ENCODE data around the gene PANX1.

DNA sequence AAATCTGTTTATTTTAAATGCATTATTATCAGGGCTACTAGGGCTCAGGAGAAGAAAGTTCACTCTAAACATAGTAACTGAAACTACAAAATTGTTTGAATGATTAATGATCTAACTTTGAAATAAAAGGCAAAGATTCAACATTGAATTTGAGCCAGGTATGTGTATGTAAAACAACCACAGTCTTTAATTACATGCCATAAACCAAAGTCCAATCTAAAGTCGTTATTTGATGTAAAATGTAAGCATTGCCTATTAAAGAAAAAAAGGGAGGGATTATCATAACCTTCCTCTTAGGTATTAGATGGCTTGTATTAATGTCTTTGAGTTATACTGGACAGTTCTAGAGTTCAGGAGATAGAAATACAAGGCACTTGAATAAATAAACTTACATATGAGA is 25.2 kb upstream of the PANX1 start:
- TF ChIP-seq, protein P1, sequence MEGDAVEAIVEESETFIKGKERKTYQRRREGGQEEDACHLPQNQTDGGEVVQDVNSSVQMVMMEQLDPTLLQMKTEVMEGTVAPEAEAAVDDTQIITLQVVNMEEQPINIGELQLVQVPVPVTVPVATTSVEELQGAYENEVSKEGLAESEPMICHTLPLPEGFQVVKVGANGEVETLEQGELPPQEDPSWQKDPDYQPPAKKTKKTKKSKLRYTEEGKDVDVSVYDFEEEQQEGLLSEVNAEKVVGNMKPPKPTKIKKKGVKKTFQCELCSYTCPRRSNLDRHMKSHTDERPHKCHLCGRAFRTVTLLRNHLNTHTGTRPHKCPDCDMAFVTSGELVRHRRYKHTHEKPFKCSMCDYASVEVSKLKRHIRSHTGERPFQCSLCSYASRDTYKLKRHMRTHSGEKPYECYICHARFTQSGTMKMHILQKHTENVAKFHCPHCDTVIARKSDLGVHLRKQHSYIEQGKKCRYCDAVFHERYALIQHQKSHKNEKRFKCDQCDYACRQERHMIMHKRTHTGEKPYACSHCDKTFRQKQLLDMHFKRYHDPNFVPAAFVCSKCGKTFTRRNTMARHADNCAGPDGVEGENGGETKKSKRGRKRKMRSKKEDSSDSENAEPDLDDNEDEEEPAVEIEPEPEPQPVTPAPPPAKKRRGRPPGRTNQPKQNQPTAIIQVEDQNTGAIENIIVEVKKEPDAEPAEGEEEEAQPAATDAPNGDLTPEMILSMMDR (IDR thresholded peaks at IDR 0.05 in 2 of 3, conservative IDR thresholded peaks at IDR 0.05 in 1 of 3; ENCODE audit: borderline replicate concordance in 1 of 3, insufficient read depth in 1 of 3, low read depth in 2 of 3, low read length in 2 of 3): no peak
- TF ChIP-seq POLR2AphosphoS5 (IDR thresholded peaks at IDR 0.05; ENCODE audit: low read depth, low read length) (no peak), RAD21 (IDR thresholded peaks at IDR 0.05; ENCODE audit: low read depth) (no peak), SIN3A (IDR thresholded peaks at IDR 0.05; ENCODE audit: low read depth) (no peak), JUND (IDR thresholded peaks at IDR 0.05) (no peak), EZH2 (IDR thresholded peaks at IDR 0.05) (no peak), ZFX (IDR thresholded peaks at IDR 0.05) (no peak), EZH2phosphoT487 (IDR thresholded peaks at IDR 0.05; ENCODE audit: borderline replicate concordance) (no peak), POLR2A (IDR thresholded peaks at IDR 0.05; ENCODE audit: borderline replicate concordance, extremely low read depth, insufficient read depth, insufficient read length) (no peak), ZNF274 (IDR thresholded peaks at IDR 0.05; ENCODE audit: low read depth, low read length) (no peak), EGR1 (IDR thresholded peaks at IDR 0.05; ENCODE audit: low read depth) (no peak)
- TF ChIP-seq, protein P2, sequence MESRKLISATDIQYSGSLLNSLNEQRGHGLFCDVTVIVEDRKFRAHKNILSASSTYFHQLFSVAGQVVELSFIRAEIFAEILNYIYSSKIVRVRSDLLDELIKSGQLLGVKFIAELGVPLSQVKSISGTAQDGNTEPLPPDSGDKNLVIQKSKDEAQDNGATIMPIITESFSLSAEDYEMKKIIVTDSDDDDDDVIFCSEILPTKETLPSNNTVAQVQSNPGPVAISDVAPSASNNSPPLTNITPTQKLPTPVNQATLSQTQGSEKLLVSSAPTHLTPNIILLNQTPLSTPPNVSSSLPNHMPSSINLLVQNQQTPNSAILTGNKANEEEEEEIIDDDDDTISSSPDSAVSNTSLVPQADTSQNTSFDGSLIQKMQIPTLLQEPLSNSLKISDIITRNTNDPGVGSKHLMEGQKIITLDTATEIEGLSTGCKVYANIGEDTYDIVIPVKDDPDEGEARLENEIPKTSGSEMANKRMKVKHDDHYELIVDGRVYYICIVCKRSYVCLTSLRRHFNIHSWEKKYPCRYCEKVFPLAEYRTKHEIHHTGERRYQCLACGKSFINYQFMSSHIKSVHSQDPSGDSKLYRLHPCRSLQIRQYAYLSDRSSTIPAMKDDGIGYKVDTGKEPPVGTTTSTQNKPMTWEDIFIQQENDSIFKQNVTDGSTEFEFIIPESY (IDR thresholded peaks at IDR 0.05; ENCODE audit: extremely low read depth, insufficient replicate concordance, low read length): no peak
- TF ChIP-seq, protein P3, sequence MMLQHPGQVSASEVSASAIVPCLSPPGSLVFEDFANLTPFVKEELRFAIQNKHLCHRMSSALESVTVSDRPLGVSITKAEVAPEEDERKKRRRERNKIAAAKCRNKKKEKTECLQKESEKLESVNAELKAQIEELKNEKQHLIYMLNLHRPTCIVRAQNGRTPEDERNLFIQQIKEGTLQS (IDR thresholded peaks at IDR 0.05): no peak
- TF ChIP-seq, protein P4, sequence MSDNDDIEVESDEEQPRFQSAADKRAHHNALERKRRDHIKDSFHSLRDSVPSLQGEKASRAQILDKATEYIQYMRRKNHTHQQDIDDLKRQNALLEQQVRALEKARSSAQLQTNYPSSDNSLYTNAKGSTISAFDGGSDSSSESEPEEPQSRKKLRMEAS (IDR thresholded peaks at IDR 0.05): no peak

Measured in HCT116 (cell line).